Measurements from ENCODE around the gene PCMTD2. TPM values are rescaled to one million over a fixed set of nuclear protein-coding genes. Genes with fewer than 3 reads are reported as not detected.

Gene PCMTD2
- total and polyA plus RNA-seq, 2 of the 13 experiments (the other 11 are each of a cell fraction or from before 2014, with no cell fraction given), result 47.0 to 76.9 TPM

GRCh38 chr20:64240243-64241015 lies 15.1 kb upstream of the PCMTD2 start:
- Histone ChIP-seq H4K20me1 (ENCODE audit: insufficient read depth, low read length) (no peaks in the 10 kb centered on the region), H3K36me3 (replicated peaks in 1 of 2; ENCODE audit: control insufficient read depth in 1 of 2, insufficient read depth in 2 of 2, low read length in 2 of 2) (no peaks in the 10 kb centered on the region), H3K4me1 (ENCODE audit: insufficient read depth, low read length) (peaks cover 93% of the 10 kb centered on the region), H3K9me3 (ENCODE audit: low read length) (no peaks in the 10 kb centered on the region), H3K27ac (ENCODE audit: extremely low read length, insufficient read depth, low read length) (no peak overlapping the region), H3K4me3 (replicated peaks in 1 of 3; ENCODE audit: insufficient read depth in 1 of 3, low read depth in 2 of 3, low read length in 3 of 3) (no peak overlapping the region), H3K79me2 (ENCODE audit: insufficient read depth, low read length) (no peaks in the 10 kb centered on the region), H3K4me2 (ENCODE audit: low read depth, low read length) (no peak overlapping the region), H3K9ac (ENCODE audit: insufficient read depth, low read depth, low read length) (no peak overlapping the region), H2AFZ (ENCODE audit: low read length) (no peak overlapping the region), H3K27me3 (ENCODE audit: control insufficient read depth in 1 of 2, insufficient read depth in 2 of 2, low read length in 2 of 2) (peaks cover 0 to 3% of the 10 kb centered on the region in 2 experiments; a peak in 1 of 5 replicates)
- in situ Hi-C loops (cut with HindIII; ENCODE audit: extremely low pct_ligation_motif_present, low pct_unique_long_range_greater_than_20kb), result no loop called here
- intact Hi-C loops (cut with micrococcal nuclease; ENCODE audit: unreplicated experiment), result no loop called here
- BruUV-seq (replicated peaks), result no TSS peak
- ATAC-seq (no peak), DNase-seq (ENCODE audit: low spot score) (no peak), FAIRE-seq (no peak)
- CTCF ChIA-PET (ENCODE audit: low intra/inter-chr PET ratio, low total read pairs), result interaction anchor here (2.9 kb wide), 1 partner anchor 45 kb away, joined by 9 read pairs; no protein-coding TSS in a partner anchor
- TF ChIP-seq ZNF646 (CRISPR knock-in tag; IDR thresholded peaks at IDR 0.05), result 0 out of 2 replicates have a peak, but pooled peaks have one; percentile 24
- no peak for TF ChIP-seq SOX6 (IDR thresholded peaks at IDR 0.05)
- no peak for TF ChIP-seq SOX6 (CRISPR knock-in tag; IDR thresholded peaks at IDR 0.05)
- no peak for TF ChIP-seq HNF4G (IDR thresholded peaks at IDR 0.05; ENCODE audit: borderline replicate concordance, low read depth, low read length)
- TF ChIP-seq HNF4G (CRISPR knock-in tag; IDR thresholded peaks at IDR 0.05; ENCODE audit: borderline replicate concordance, low read depth), result no peak
- TF ChIP-seq ZBTB38 (CRISPR knock-in tag; IDR thresholded peaks at IDR 0.05), result peak; percentile 71; the same call in 1 of the 2 replicates
- TF ChIP-seq REPIN1 (CRISPR knock-in tag; IDR thresholded peaks at IDR 0.05; ENCODE audit: borderline replicate concordance, low read depth), result no peak
- 0 out of 2 replicates have a peak, but pooled peaks have one; percentile 51 for TF ChIP-seq MTERF4 (CRISPR knock-in tag; IDR thresholded peaks at IDR 0.05)
- peak; percentile 73; the same call in 1 of the 2 replicates for TF ChIP-seq ZFP82 (CRISPR knock-in tag; IDR thresholded peaks at IDR 0.05; ENCODE audit: borderline replicate concordance)
- no peak for TF ChIP-seq ZNF558 (CRISPR knock-in tag; IDR thresholded peaks at IDR 0.05; ENCODE audit: borderline replicate concordance)
- POLR2A ChIA-PET, result interaction anchor here (9.6 kb wide), 1 partner anchor 14 kb away, joined by 157 read pairs; the partner anchor contains the start of gene PCMTD2
- 89% methylated on average over 26 of the region's 26 CpGs for WGBS (ENCODE audit: low lambda C conversion rate)
